Smooth muscle cell (in vitro differentiated cells): ENCODE data around the gene RAB17. TPM values are rescaled to one million over a fixed set of nuclear protein-coding genes. Genes with fewer than 3 reads are reported as not detected.

ENCODE experiments used
- DNase-seq: peaks from one replicate; lab custom pipeline; 2025; ENCODE audit not compliant: unreplicated experiment; lab: John Stamatoyannopoulos, UW
- H2AFZ ChIP-seq: fragments of 200-600 bp; sonication (generic); 2 replicates; pipeline ENCODE4 v1.6.0; 2016; ENCODE audit warnings: antibody characterized with exemption, low read depth, mild to moderate bottlenecking
- H3F3A ChIP-seq: fragments of 200-600 bp; sonication (generic); 2 replicates; pipeline ENCODE4 v1.6.0; 2017; ENCODE audit warnings: antibody characterized with exemption, low read depth
- H3K27ac ChIP-seq: fragments of 200-600 bp; sonication (generic); 2 replicates; pipeline ENCODE4 v1.5.1; 2016; ENCODE audit warnings: low read depth, mild to moderate bottlenecking
- H3K27me3 ChIP-seq: fragments of 200-600 bp; sonication (generic); 2 replicates; pipeline ENCODE4 v1.6.1; 2016; ENCODE audit warnings: low read depth, mild to moderate bottlenecking
- H3K36me3 ChIP-seq: fragments of 200-600 bp; sonication (generic); 2 replicates; pipeline ENCODE4 v1.5.1; 2016; ENCODE audit warnings: low read depth
- H3K4me1 ChIP-seq: fragments of 200-600 bp; sonication (generic); 2 replicates; pipeline ENCODE4 v1.5.1; 2016; ENCODE audit warnings: low read depth
- H3K4me2 ChIP-seq: fragments of 200-600 bp; sonication (generic); 2 replicates; pipeline ENCODE4 v1.6.0; 2016; ENCODE audit warnings: mild to moderate bottlenecking
- H3K4me3 ChIP-seq: fragments of 200-600 bp; sonication (generic); 2 replicates; pipeline ENCODE4 v1.5.1; 2016; ENCODE audit warnings: mild to moderate bottlenecking
- H3K79me2 ChIP-seq: fragments of 200-600 bp; sonication (generic); 2 replicates; pipeline ENCODE4 v1.6.0; 2016; ENCODE audit warnings: low read depth, mild to moderate bottlenecking
- H3K9ac ChIP-seq: fragments of 200-600 bp; sonication (generic); 2 replicates; pipeline ENCODE4 v1.6.0; 2016; ENCODE audit warnings: low read depth
- H3K9me3 ChIP-seq: fragments of 200-600 bp; sonication (generic); replicated peaks from 2 replicates; pipeline ENCODE4 v1.5.1; 2016; ENCODE audit warnings: low read depth
- H4K20me1 ChIP-seq: fragments of 200-600 bp; sonication (generic); 2 replicates; pipeline ENCODE4 v1.6.0; 2016; ENCODE audit warnings: low read depth
- CTCF ChIP-seq: fragments of 200-600 bp; sonication (generic); IDR thresholded peaks from 2 replicates; pipeline ENCODE4 v1.5.1; 2017; ENCODE audit warnings: borderline replicate concordance, mild to moderate bottlenecking, antibody characterized with exemption; ENCODE audit not compliant: insufficient read depth, poor library complexity, severe bottlenecking
- WGBS: methylation state at CpG from one replicate; pipeline ENCODE4 v1.1.7; 2016; ENCODE audit warnings: low lambda C conversion rate; 5-methylcytosine and 5-hydroxymethylcytosine counted together
- polyA plus RNA-seq: library from polyadenylated mRNA; unstranded; fragments of >200 nt; fragmentation: Nextera tagmentation; extraction: Ambion mirVana; gene quantifications from 2 replicates; pipeline ENCODE4 v1.2.1, GENCODE V29; 2016
- total RNA-seq: library from RNA; depleted of rRNA; stranded (reverse); fragments of >200 nt; gene quantifications from 2 replicates; pipeline ENCODE4 v1.2.3, GENCODE V29; 2014

The RAB17 gene
- total and polyA plus RNA-seq, 2 experiments from 2014 or later = 0.69 to 1.4 TPM

DNA sequence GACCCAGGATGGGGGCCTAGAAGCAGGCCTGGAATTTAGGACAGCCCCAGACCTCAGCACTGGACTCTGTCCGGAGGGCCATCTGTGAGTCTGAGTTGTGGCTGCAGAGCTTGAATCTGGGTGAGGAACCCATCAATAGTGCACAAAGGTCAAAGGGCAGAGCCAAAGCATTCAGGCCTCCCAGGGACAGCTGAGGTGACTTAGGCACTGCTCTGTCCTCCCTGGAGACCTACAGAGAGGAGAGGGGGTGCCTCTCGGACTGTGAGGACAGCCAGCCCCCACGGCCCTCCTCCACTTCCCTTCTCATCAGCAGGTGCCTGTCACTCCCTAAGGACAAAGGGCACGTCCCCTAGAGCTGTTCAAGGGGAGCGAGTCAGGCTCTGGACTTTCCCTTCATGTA, 49.3 kb downstream of the RAB17 start:
- Histone ChIP-seq H3K27me3 (no peaks in the 10 kb centered on the region), H4K20me1 (no peaks in the 10 kb centered on the region), H2AFZ (no peak overlapping the region), H3K9me3 (no peaks in the 10 kb centered on the region), H3K9ac (no peak overlapping the region), H3K79me2 (no peaks in the 10 kb centered on the region), H3K4me1 (no peaks in the 10 kb centered on the region), H3K4me3 (no peak overlapping the region), H3K27ac (no peak overlapping the region), H3K36me3 (no peaks in the 10 kb centered on the region), H3F3A (no peaks in the 10 kb centered on the region), H3K4me2 (no peak overlapping the region)
- TF ChIP-seq CTCF = no peak
- no peak for DNase-seq
- WGBS = 87% methylated on average over 5 of the region's 5 CpGs

GRCh38 chr2:237540823-237541222, 49.7 kb downstream of the RAB17 start:
- no peaks in the 10 kb centered on the region for H3K9me3 ChIP-seq
- no peak overlapping the region for H3K4me2 ChIP-seq
- no peaks in the 10 kb centered on the region for H3K36me3 ChIP-seq
- DNase-seq = no peak
- H3K4me3 ChIP-seq = no peak overlapping the region
- 93% methylated on average over 6 of the region's 6 CpGs for WGBS
- H3K4me1 ChIP-seq = no peaks in the 10 kb centered on the region
- no peak overlapping the region for H3K9ac ChIP-seq
- H3F3A ChIP-seq = no peaks in the 10 kb centered on the region
- no peak overlapping the region for H2AFZ ChIP-seq
- H3K79me2 ChIP-seq = no peaks in the 10 kb centered on the region
- H3K27me3 ChIP-seq = no peaks in the 10 kb centered on the region
- H4K20me1 ChIP-seq = no peaks in the 10 kb centered on the region
- H3K27ac ChIP-seq = no peak overlapping the region
- no peak for TF ChIP-seq CTCF

GRCh38 chr2:237540223-237540775, 50.2 kb downstream of the RAB17 start:
- TF ChIP-seq CTCF = no peak
- Histone ChIP-seq H3K27ac (no peak overlapping the region), H3K79me2 (no peaks in the 10 kb centered on the region), H4K20me1 (no peaks in the 10 kb centered on the region), H3F3A (no peaks in the 10 kb centered on the region), H3K4me2 (no peak overlapping the region), H3K4me3 (no peak overlapping the region), H3K9me3 (no peaks in the 10 kb centered on the region), H3K4me1 (no peaks in the 10 kb centered on the region), H3K36me3 (no peaks in the 10 kb centered on the region), H3K27me3 (no peaks in the 10 kb centered on the region), H3K9ac (no peak overlapping the region), H2AFZ (no peak overlapping the region)
- DNase-seq = no peak
- WGBS = 97% methylated on average over 13 of the region's 13 CpGs

GRCh38 chr2:237539681-237540080, 50.9 kb downstream of the RAB17 start:
- H3K27me3 ChIP-seq = no peaks in the 10 kb centered on the region
- H3K4me2 ChIP-seq = no peak overlapping the region
- no peaks in the 10 kb centered on the region for H3K4me1 ChIP-seq

More at GRCh38 chr2:237539681-237540080, 50.9 kb downstream of the RAB17 start:
- Histone ChIP-seq H3K9ac (no peak overlapping the region), H4K20me1 (no peaks in the 10 kb centered on the region), H3F3A (peaks cover 4% of the 10 kb centered on the region), H2AFZ (no peak overlapping the region), H3K27ac (no peak overlapping the region), H3K36me3 (no peaks in the 10 kb centered on the region), H3K79me2 (no peaks in the 10 kb centered on the region), H3K9me3 (no peaks in the 10 kb centered on the region), H3K4me3 (no peak overlapping the region)
- DNase-seq = no peak
- TF ChIP-seq CTCF = no peak
- WGBS = 87% methylated on average over 6 of the region's 6 CpGs
